GM19397 (cell line): ENCODE data around the gene TENM4.

Experiments used
- ATAC-seq: cut with Tn5 transposase; IDR thresholded peaks from one replicate; pipeline ENCODE4 v1.9.1; 2021; ENCODE audit warnings: mild to moderate bottlenecking, moderate library complexity; ENCODE audit not compliant: unreplicated experiment

Gene TENM4

GRCh38 chr11:79453617-79454016 lies 12.8 kb upstream of the TENM4 start:
- no peak for ATAC-seq

- ATAC-seq = no peak
Measured at GRCh38 chr11:79449040-79449439, 8.2 kb upstream of the TENM4 start.

GRCh38 chr11:79447038-79447786 lies 6.4 kb upstream of the TENM4 start:
- ATAC-seq = no peak

GRCh38 chr11:79444923-79445322 lies 4.1 kb upstream of the TENM4 start:
- ATAC-seq = no peak

- no peak for ATAC-seq
Measured at GRCh38 chr11:79441461-79441875, 638 bp upstream of the TENM4 start.

GRCh38 chr11:79439886-79440570 lies 802 bp downstream of the TENM4 start:
- ATAC-seq = peak; percentile 10

GRCh38 chr11:79439410-79439885 lies 1.4 kb downstream of the TENM4 start:
- ATAC-seq = no peak

GRCh38 chr11:79438631-79439409 lies 2.0 kb downstream of the TENM4 start:
- no peak for ATAC-seq

GRCh38 chr11:79437981-79438630 lies 2.7 kb downstream of the TENM4 start:
- ATAC-seq = no peak

- no peak for ATAC-seq
Measured at GRCh38 chr11:79437278-79437980, 3.4 kb downstream of the TENM4 start.

- ATAC-seq = no peak
Measured at GRCh38 chr11:79436919-79437277, 3.9 kb downstream of the TENM4 start.

- no peak for ATAC-seq
Measured at GRCh38 chr11:79434283-79434682, 6.5 kb downstream of the TENM4 start.

GRCh38 chr11:79432138-79432537 lies 8.7 kb downstream of the TENM4 start:
- ATAC-seq = no peak

- no peak for ATAC-seq
Measured at GRCh38 chr11:79431535-79431934, 9.3 kb downstream of the TENM4 start.

- ATAC-seq = no peak
Measured at GRCh38 chr11:79430280-79430679, 10.6 kb downstream of the TENM4 start.

GRCh38 chr11:79428406-79428805 lies 12.4 kb downstream of the TENM4 start:
- no peak for ATAC-seq

- ATAC-seq = no peak
Measured at GRCh38 chr11:79427611-79428327, 13.1 kb downstream of the TENM4 start.

GRCh38 chr11:79427126-79427525 lies 13.7 kb downstream of the TENM4 start:
- no peak for ATAC-seq

- no peak for ATAC-seq
Measured at GRCh38 chr11:79425463-79425862, 15.4 kb downstream of the TENM4 start.

- no peak for ATAC-seq
Measured at GRCh38 chr11:79423736-79424135, 17.1 kb downstream of the TENM4 start.
